ENCODE results near the gene GPR160. TPM values are rescaled to one million over a fixed set of nuclear protein-coding genes. Genes with fewer than 3 reads are reported as not detected.
"Not testable (repeated sequence)": the region's sequence is repeated elsewhere in the genome, so short reads cannot be mapped to it uniquely, and the experiment has no call there.

Gene GPR160
- total RNA-seq, 1 experiment from 2014 or later, result 1.8 TPM

DNA sequence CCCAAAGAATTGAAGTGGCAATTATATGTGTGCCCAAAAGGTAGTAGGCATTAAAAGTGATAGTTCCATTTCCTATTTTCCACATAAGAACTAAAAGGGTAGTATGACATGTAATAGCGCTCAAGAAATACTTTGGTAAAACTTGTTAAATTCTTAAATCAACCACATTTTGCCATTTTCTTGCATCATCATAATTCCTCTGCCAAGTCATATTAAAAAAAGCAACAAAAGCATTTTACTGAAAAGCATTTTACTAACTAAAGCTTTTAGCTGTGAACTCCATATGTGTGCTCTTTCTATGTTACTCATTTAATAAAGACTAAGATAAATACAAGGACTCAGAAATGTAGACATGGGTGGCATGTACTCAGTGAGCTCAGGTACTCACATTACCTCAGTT is 70.1 kb downstream of the GPR160 start:
- no TSS peak for BruUV-seq (replicated peaks)
- Mint-ChIP-seq H3K27me3 (ENCODE audit: insufficient read depth, unreplicated experiment) (no peaks in the 10 kb centered on the region), H3K36me3 (ENCODE audit: insufficient read depth, unreplicated experiment) (peaks cover 66% of the 10 kb centered on the region), H3K4me3 (ENCODE audit: unreplicated experiment) (no peak overlapping the region), H3K27ac (ENCODE audit: low read depth, unreplicated experiment) (no peak overlapping the region), H3K4me1 (ENCODE audit: insufficient read depth, unreplicated experiment) (no peaks in the 10 kb centered on the region), H3K9me3 (ENCODE audit: unreplicated experiment) (no peaks in the 10 kb centered on the region)
- CTCF ChIA-PET, result no interaction called here
- intact Hi-C loops (cut with micrococcal nuclease), result no loop called here
- no peak for TF ChIP-seq CTCF (IDR thresholded peaks at IDR 0.05; ENCODE audit: unreplicated experiment)
- DNase-seq (ENCODE audit: unreplicated experiment), result no peak
- POLR2A ChIA-PET, result interaction anchor here (0.7 to 1.1 kb wide), 2 partner anchors 16 to 282 kb away, joined by 3 to 4 read pairs; no protein-coding TSS in a partner anchor

- Mint-ChIP-seq H3K27me3 (ENCODE audit: insufficient read depth, unreplicated experiment) (no peaks in the 10 kb centered on the region), H3K4me1 (ENCODE audit: insufficient read depth, unreplicated experiment) (no peaks in the 10 kb centered on the region), H3K4me3 (ENCODE audit: unreplicated experiment) (no peak overlapping the region), H3K27ac (ENCODE audit: low read depth, unreplicated experiment) (no peak overlapping the region), H3K36me3 (ENCODE audit: insufficient read depth, unreplicated experiment) (peaks cover 69% of the 10 kb centered on the region), H3K9me3 (ENCODE audit: unreplicated experiment) (no peaks in the 10 kb centered on the region)
- intact Hi-C loops (cut with micrococcal nuclease), result no loop called here
- CTCF ChIA-PET, result interaction anchor here (0.6 to 0.7 kb wide), 3 partner anchors 61 to 441 kb away, joined by 3 to 4 read pairs (median 3); no protein-coding TSS in a partner anchor
- POLR2A ChIA-PET, result interaction anchor here (1.1 to 1.2 kb wide), 2 partner anchors 13 to 283 kb away, joined by 3 to 4 read pairs; no protein-coding TSS in a partner anchor
- BruUV-seq (replicated peaks), result no TSS peak
- no peak for TF ChIP-seq CTCF (IDR thresholded peaks at IDR 0.05; ENCODE audit: unreplicated experiment)
- DNase-seq (ENCODE audit: unreplicated experiment), result no peak
Observed at GRCh38 chr3:170108955-170109354, 71.2 kb downstream of the GPR160 start.

DNA sequence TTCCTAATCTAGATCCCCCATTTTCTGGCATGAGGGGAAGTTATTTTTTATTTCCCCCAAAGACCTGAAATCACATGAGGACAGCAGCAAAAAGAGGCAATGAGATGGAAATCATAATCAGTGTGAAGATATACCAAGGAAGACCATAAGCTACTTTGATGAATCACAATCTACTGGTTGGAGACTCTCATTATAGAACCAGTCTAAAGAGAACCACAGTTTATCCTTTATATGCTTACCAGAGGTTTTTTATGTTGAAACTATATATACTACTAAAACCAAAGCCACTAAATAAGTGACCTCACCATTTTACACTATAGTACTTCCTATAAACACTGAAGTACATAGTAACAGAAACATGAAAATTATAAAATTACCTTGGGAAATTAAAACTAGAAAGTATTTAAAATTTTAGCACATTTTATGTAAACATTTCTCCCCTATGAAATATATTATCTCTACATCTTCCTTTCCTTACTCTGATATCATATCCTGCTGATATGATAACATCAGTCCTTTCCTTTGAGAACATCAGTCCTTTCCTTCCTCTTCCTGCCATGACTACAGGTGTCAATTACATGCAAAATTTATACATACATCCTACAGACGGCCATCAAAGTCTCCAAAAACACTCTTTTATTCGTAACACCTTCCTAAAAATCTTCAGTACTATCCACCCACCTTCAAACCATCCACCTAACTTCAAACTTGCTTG is 71.9 kb downstream of the GPR160 start:
- intact Hi-C loops (cut with micrococcal nuclease), result no loop called here
- POLR2A ChIA-PET, result interaction anchor here (1.2 kb wide), 1 partner anchor 14 kb away, joined by 4 read pairs; no protein-coding TSS in a partner anchor
- H3K4me1 Mint-ChIP-seq (ENCODE audit: insufficient read depth, unreplicated experiment), result no peaks in the 10 kb centered on the region
- no peak for TF ChIP-seq CTCF (IDR thresholded peaks at IDR 0.05; ENCODE audit: unreplicated experiment)
- H3K9me3 Mint-ChIP-seq (ENCODE audit: unreplicated experiment), result no peaks in the 10 kb centered on the region
- no TSS peak for BruUV-seq (replicated peaks)
- no peak for DNase-seq (ENCODE audit: unreplicated experiment)
- H3K36me3 Mint-ChIP-seq (ENCODE audit: insufficient read depth, unreplicated experiment), result peaks cover 67% of the 10 kb centered on the region
- H3K4me3 Mint-ChIP-seq (ENCODE audit: unreplicated experiment), result no peak overlapping the region
- H3K27me3 Mint-ChIP-seq (ENCODE audit: insufficient read depth, unreplicated experiment), result no peaks in the 10 kb centered on the region
- H3K27ac Mint-ChIP-seq (ENCODE audit: low read depth, unreplicated experiment), result no peak overlapping the region
- CTCF ChIA-PET, result no interaction called here

DNA sequence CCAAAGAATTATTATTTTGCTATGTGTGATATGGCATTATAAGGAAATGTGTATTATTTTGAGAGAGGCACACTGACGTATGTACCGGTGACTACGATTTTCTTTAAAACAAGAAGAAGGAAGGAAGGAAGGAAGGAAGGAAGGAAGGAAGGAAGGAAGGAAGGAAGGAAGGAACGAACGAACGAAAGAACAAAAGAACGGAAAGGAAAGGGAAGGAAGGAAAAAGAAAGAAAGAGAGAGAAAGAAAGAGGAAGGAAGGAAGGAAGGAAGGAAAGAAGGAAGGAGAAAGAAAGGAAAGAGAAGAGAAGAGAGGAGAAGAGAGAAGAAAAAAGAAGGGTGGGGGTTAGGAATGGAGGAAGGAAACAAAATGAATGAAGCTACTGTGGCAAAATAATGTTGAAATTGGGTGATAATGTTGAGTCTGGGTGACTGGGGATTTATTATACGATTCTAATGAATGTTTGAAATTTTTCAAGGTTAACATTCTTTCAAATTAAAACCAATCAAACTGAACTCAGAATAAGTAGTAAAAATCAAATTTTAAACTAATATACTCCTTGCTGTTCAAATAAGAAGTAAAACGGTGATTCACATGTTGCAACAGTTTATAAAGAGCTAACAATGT is 73.5 kb downstream of the GPR160 start:
- Mint-ChIP-seq H3K27me3 (ENCODE audit: insufficient read depth, unreplicated experiment) (no peaks in the 10 kb centered on the region), H3K27ac (ENCODE audit: low read depth, unreplicated experiment) (no peak overlapping the region), H3K9me3 (ENCODE audit: unreplicated experiment) (no peaks in the 10 kb centered on the region), H3K4me1 (ENCODE audit: insufficient read depth, unreplicated experiment) (no peaks in the 10 kb centered on the region), H3K4me3 (ENCODE audit: unreplicated experiment) (no peak overlapping the region), H3K36me3 (ENCODE audit: insufficient read depth, unreplicated experiment) (peaks cover 66% of the 10 kb centered on the region)
- no TSS peak for BruUV-seq (replicated peaks)
- ChIA-PET CTCF (interaction anchor here (0.6 kb wide), 1 partner anchor 66 kb away, joined by 3 read pairs; no protein-coding TSS in a partner anchor), POLR2A (no interaction called here)
- TF ChIP-seq CTCF (IDR thresholded peaks at IDR 0.05; ENCODE audit: unreplicated experiment), result no peak
- intact Hi-C loops (cut with micrococcal nuclease), result no loop called here
- no peak for DNase-seq (ENCODE audit: unreplicated experiment)

GRCh38 chr3:170114165-170114564 is 76.4 kb downstream of the GPR160 start:
- H3K9me3 Mint-ChIP-seq (ENCODE audit: unreplicated experiment); DNase-seq (ENCODE audit: unreplicated experiment); H3K4me1 Mint-ChIP-seq (ENCODE audit: insufficient read depth, unreplicated experiment); H3K27ac Mint-ChIP-seq (ENCODE audit: low read depth, unreplicated experiment); H3K4me3 Mint-ChIP-seq (ENCODE audit: unreplicated experiment); intact Hi-C loops (cut with micrococcal nuclease); BruUV-seq (replicated peaks); H3K27me3 Mint-ChIP-seq (ENCODE audit: insufficient read depth, unreplicated experiment): not testable (repeated sequence)
- peaks cover 83% of the 10 kb centered on the region for H3K36me3 Mint-ChIP-seq (ENCODE audit: insufficient read depth, unreplicated experiment)
- CTCF ChIA-PET, result interaction anchor here (0.7 kb wide), 1 partner anchor 27 kb away, joined by 3 read pairs; no protein-coding TSS in a partner anchor
- POLR2A ChIA-PET, result interaction anchor here (1.0 kb wide), 1 partner anchor 19 kb away, joined by 4 read pairs; no protein-coding TSS in a partner anchor
